HL-60 (cell line): Measurements from ENCODE around the gene AADACL3.

Experiments used
- DNase-seq, 2 experiments: peaks; one replicate each; pipeline ENCODE4 v3.0.0-alpha.2; 2010 to 2020; ENCODE audit warnings: low read depth in 1 of 2, low spot score in 1 of 2
- H3K27ac ChIP-seq: fragments of 250-450 bp; sonication (Bioruptor Pico); replicated peaks from 2 replicates; pipeline ENCODE4 v1.5.1; 2020; ENCODE audit warnings: mild to moderate bottlenecking, moderate library complexity
- H3K27me3 ChIP-seq: fragments of 250-450 bp; sonication (Bioruptor Pico); 2 replicates; pipeline ENCODE4 v1.5.1; 2021; ENCODE audit warnings: mild to moderate bottlenecking, moderate library complexity; ENCODE audit not compliant: insufficient read depth, poor library complexity, severe bottlenecking
- H3K4me3 ChIP-seq: replicated peaks from 2 replicates; pipeline ENCODE4 v1.5.1; 2011; ENCODE audit warnings: mild to moderate bottlenecking, control low read depth, low read length; ENCODE audit not compliant: insufficient read depth
- CTCF ChIP-seq: IDR thresholded peaks from one replicate; pipeline ENCODE4 v1.5.1; 2011; ENCODE audit warnings: low read length, control low read depth, inconsistent platforms; ENCODE audit not compliant: insufficient read depth
- GABPA ChIP-seq: IDR thresholded peaks from 2 replicates; pipeline ENCODE4 v1.6.1; 2012; ENCODE audit warnings: low read depth
- POLR2AphosphoS5 ChIP-seq: IDR thresholded peaks from 2 replicates; pipeline ENCODE4 v1.6.1; 2012; ENCODE audit warnings: low read depth
- REST ChIP-seq: IDR thresholded peaks from 2 replicates; pipeline ENCODE4 v1.6.1; 2012; ENCODE audit warnings: low read depth; ENCODE audit not compliant: insufficient replicate concordance
- SPI1 ChIP-seq: IDR thresholded peaks from 2 replicates; pipeline ENCODE4 v1.6.1; 2012; ENCODE audit warnings: low read depth, mild to moderate bottlenecking, borderline replicate concordance

The AADACL3 gene

GRCh38 chr1:12762766-12763165 is 46.9 kb downstream of the AADACL3 start:
- Histone ChIP-seq H3K27me3 (no peaks in the 10 kb centered on the region), H3K27ac (no peak overlapping the region), H3K4me3 (no peak overlapping the region)
- no peak for DNase-seq
- TF ChIP-seq CTCF (no peak), POLR2AphosphoS5 (no peak), SPI1 (no peak), GABPA (no peak), REST (no peak)

GRCh38 chr1:12763479-12763878 is 47.6 kb downstream of the AADACL3 start:
- no peaks in the 10 kb centered on the region for H3K27me3 ChIP-seq
- no peak for TF ChIP-seq REST
- no peak for TF ChIP-seq POLR2AphosphoS5
- TF ChIP-seq GABPA = no peak
- no peak for TF ChIP-seq SPI1
- no peak overlapping the region for H3K4me3 ChIP-seq
- H3K27ac ChIP-seq = no peak overlapping the region
- DNase-seq = no peak

GRCh38 chr1:12764016-12764415 is 48.1 kb downstream of the AADACL3 start:
- no peaks in the 10 kb centered on the region for H3K27me3 ChIP-seq
- DNase-seq = no peak
- TF ChIP-seq CTCF (no peak), GABPA (no peak), SPI1 (no peak), POLR2AphosphoS5 (no peak), REST (no peak)

GRCh38 chr1:12769031-12769430 is 53.1 kb downstream of the AADACL3 start:
- no peaks in the 10 kb centered on the region for H3K27me3 ChIP-seq
- TF ChIP-seq GABPA (no peak), REST (no peak), CTCF (no peak)
- no peak for DNase-seq
- no peak overlapping the region for H3K4me3 ChIP-seq
- no peak overlapping the region for H3K27ac ChIP-seq

More at GRCh38 chr1:12764016-12764415, 48.1 kb downstream of the AADACL3 start:
- H3K27ac ChIP-seq = no peak overlapping the region
- H3K4me3 ChIP-seq = no peak overlapping the region
